K562 (cell line): Measurements from ENCODE around the gene MFAP1. TPM values are rescaled to one million over a fixed set of nuclear protein-coding genes. Genes with fewer than 3 reads are reported as not detected.

Source experiments
- EP300 ChIP-seq: IDR thresholded peaks from 2 replicates; pipeline ENCODE4 v1.6.1; 2012; ENCODE audit warnings: low read length, improper control_type of control experiment
- EWSR1 ChIP-seq: fragments of 450-650 bp; IDR thresholded peaks from 2 replicates; pipeline ENCODE4 v1.6.1; 2018; ENCODE audit warnings: borderline replicate concordance, mild to moderate bottlenecking, low read depth, moderate library complexity; ENCODE audit not compliant: partially characterized antibody
- KLF6 ChIP-seq: fragments of 250-450 bp; sonication (Bioruptor Pico); IDR thresholded peaks from 2 replicates; pipeline ENCODE4 v1.4.0; 2020; ENCODE audit warnings: mild to moderate bottlenecking, moderate library complexity, borderline replicate concordance
- MCM2 ChIP-seq: fragments of 450-650 bp; IDR thresholded peaks from 2 replicates; pipeline ENCODE4 v1.6.1; 2017; ENCODE audit warnings: low read depth, mild to moderate bottlenecking
- MCM5 ChIP-seq: fragments of 450-650 bp; IDR thresholded peaks from 2 replicates; pipeline ENCODE4 v1.6.1; 2016; ENCODE audit warnings: low read depth
- NFIC ChIP-seq: fragments of 450-650 bp; IDR thresholded peaks from 2 replicates; pipeline ENCODE4 v1.6.1; 2017; ENCODE audit warnings: mild to moderate bottlenecking, inconsistent platforms
- NFXL1 ChIP-seq: fragments of 450-650 bp; formaldehyde crosslinking; IDR thresholded peaks from 2 replicates; pipeline ENCODE4 v1.4.0; 2021; ENCODE audit warnings: mild to moderate bottlenecking
- SMAD3 ChIP-seq: fragments of 450-650 bp; formaldehyde crosslinking; conservative IDR thresholded peaks from 2 replicates; pipeline ENCODE4 v1.4.0; 2020; ENCODE audit warnings: mild to moderate bottlenecking
- SP2 ChIP-seq: IDR thresholded peaks from 2 replicates; pipeline ENCODE4 v1.6.1; 2011; ENCODE audit warnings: mild to moderate bottlenecking, low read depth, low read length, moderate library complexity; ENCODE audit not compliant: poor library complexity, severe bottlenecking; ENCODE audit errors: extremely low read depth
- TAF9B ChIP-seq: fragments of 450-650 bp; IDR thresholded peaks from 2 replicates; pipeline ENCODE4 v1.6.1; 2018; ENCODE audit warnings: mild to moderate bottlenecking; ENCODE audit not compliant: partially characterized antibody
- ZBED1 ChIP-seq: IDR thresholded peaks from 2 replicates; pipeline ENCODE4 v1.6.1; 2014
- ZNF24 ChIP-seq: fragments of 450-650 bp; IDR thresholded peaks from 2 replicates; pipeline ENCODE4 v1.6.1; 2016
- ZNF507 ChIP-seq: conservative IDR thresholded peaks from 2 replicates; pipeline ENCODE4 v1.6.1; 2017; ENCODE audit warnings: missing genetic modification characterization, missing compliant biosample characterization
- ZNF695 ChIP-seq: fragments of 450-650 bp; formaldehyde crosslinking; IDR thresholded peaks from 2 replicates; pipeline ENCODE4 v1.4.0; 2020; ENCODE audit warnings: mild to moderate bottlenecking, moderate library complexity
- ZNF785 ChIP-seq: fragments of 250-450 bp; sonication (Bioruptor Pico); IDR thresholded peaks from 2 replicates; pipeline ENCODE4 v1.4.0; 2020; ENCODE audit warnings: mild to moderate bottlenecking
- polyA plus RNA-seq, 8 experiments: library from polyadenylated mRNA; depleted of rRNA in 4 of 8; stranded (reverse) in 5 of 8; unstranded in 3 of 8; fragments of >200 nt; fragmentation: Nextera tagmentation in 2 of 8; fragmentation: Illumina TruSeq in 1 of 8; extraction: Ambion mirVana in 2 of 8; extraction: Trizol in 1 of 8; gene quantifications; 2 replicates each; pipeline versions ENCODE4 v1.2.1 to v1.2.3, GENCODE V29; 2011 to 2014; ENCODE audit warnings: inconsistent platforms in 1 of 8, missing spikeins in 1 of 8
- total RNA-seq, 7 experiments: library from RNA; depleted of rRNA in 6 of 7; stranded (reverse); fragments of >200 nt in 6 of 7; fragmentation: Illumina TruSeq in 2 of 7; extraction: Trizol in 2 of 7; gene quantifications; 2 replicates each; pipeline versions ENCODE4 v1.2.1 to v1.2.3, GENCODE V29; 2011 to 2021; ENCODE audit warnings: low replicate concordance in 1 of 7
- TF ChIP-seq, protein P1 (sequence below): fragments of 250-450 bp; sonication (Bioruptor Pico); IDR thresholded peaks from 2 replicates; pipeline ENCODE4 v1.5.0; 2021; ENCODE audit warnings: mild to moderate bottlenecking, moderate library complexity
- TF ChIP-seq, protein P2 (sequence below): fragments of 250-450 bp; sonication (Bioruptor Pico); IDR thresholded peaks from 2 replicates; pipeline ENCODE4 v1.8.0; 2021; ENCODE audit warnings: mild to moderate bottlenecking, moderate library complexity
- TF ChIP-seq, protein P3 (sequence below): fragments of 250-450 bp; sonication (Bioruptor Pico); IDR thresholded peaks from 2 replicates; pipeline ENCODE4 v1.8.0; 2022; ENCODE audit warnings: moderate library complexity, mild to moderate bottlenecking, inconsistent platforms
- TF ChIP-seq, protein P4 (sequence below), 2 experiments: fragments of 450-650 bp; IDR thresholded peaks; 2 replicates each; pipeline ENCODE4 v1.6.1; 2016
- TF ChIP-seq, protein P5 (sequence below): fragments of 450-650 bp; IDR thresholded peaks from 2 replicates; pipeline ENCODE4 v1.6.1; 2016

MFAP1 gene
- total and polyA plus RNA-seq, 9 of the 15 experiments (the other 6 are each of a cell fraction or from before 2014, with no cell fraction given) = 34.9 to 64.1 (median 48.2) TPM

DNA sequence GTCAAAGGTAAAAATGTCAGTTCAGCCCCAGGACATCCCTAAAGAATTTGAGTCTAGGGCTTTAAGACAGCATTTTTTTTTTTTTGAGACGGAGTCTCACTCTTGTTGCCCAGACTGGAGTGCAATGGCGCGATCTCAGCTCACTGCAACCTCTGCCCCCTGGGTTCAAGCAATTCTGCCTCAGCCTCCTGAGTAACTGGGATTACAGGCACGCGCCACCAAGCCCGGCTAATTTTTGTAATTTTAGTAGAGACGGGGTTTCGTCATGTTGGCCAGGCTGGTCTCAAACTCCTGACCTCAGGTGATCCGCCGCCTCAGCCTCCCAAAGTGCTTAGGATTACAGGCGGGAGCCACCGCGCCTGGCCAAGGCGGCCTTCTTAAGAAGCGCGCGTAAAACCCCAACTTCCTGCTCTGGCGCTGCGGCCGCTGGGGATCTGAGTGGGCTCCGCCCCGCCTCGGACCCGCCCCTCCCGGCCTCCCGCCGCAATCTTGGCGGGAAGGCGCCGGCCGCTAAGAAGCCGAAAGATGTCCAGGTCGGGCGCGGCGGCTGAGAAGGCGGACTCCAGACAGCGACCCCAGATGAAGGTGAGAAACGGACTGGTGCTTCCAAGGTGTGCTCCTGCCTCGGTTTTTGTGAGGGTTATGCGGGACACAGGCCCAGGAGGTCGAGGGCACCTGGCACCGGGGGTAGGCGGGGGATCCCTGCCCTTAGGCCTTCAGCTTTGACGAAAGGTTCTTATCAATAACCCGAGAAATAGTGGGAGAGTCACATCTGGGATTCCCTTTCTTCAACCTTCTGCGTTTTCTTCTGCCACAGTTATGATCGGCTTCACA lies 2.2 kb upstream of the MFAP1 start, which contains the start of gene WDR76 (continued):
- TF ChIP-seq, protein P1, sequence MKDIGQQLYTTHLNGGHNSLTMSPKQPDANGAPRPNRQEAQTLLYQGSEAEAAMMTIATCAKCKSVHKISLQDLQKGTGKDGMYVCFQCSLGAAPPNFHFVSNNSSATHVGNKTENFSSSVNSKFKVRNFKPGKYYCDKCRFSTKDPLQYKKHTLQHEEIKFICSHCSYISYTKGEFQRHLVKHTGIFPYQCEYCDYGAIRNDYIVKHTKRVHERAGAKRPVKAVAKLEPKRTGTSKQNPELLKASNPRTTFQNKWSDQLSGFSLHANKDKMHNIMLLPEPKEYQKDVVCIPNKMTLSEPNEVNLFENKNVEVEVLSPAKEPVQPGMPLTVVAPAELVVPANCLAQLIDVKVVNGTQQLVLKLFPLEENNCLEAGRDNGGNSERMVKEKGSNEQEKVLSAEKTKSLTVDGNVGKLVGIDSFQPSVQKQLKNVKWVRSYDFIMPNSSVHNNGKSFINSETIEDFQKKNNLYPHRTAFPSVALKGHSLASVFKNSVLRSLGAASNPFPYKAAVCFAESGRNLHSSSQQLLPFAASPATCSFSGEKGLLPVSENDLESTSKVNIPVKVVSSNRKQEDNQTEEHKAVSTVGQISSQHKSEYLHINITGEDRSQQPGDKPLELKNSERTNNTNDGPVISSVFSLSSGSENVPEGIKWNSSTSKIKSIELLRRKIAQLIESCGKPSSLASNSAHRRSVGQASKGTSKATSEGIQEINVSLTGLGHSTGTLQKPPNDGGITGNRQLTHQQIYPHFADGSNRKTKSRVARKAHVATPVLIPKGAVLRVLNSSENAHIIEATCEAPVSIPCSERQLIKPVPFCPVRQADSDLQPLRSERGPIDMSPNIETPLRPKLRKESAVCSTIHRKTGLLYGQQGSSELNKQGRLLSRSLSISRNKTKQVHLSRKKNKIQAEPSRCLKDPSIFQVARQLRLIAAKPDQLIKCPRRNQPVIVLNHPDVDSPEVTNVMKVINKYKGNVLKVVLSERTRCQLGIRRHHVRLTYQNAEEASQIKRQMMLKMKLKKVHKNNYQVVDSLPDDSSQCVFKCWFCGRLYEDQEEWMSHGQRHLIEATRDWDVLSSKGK (CRISPR knock-in tag) = no peak
- TF ChIP-seq ZNF785 (CRISPR knock-in tag) = no peak
- 0 out of 2 replicates have a peak, but pooled peaks have one; percentile 44 for TF ChIP-seq KLF6 (CRISPR knock-in tag)
- TF ChIP-seq, protein P2, sequence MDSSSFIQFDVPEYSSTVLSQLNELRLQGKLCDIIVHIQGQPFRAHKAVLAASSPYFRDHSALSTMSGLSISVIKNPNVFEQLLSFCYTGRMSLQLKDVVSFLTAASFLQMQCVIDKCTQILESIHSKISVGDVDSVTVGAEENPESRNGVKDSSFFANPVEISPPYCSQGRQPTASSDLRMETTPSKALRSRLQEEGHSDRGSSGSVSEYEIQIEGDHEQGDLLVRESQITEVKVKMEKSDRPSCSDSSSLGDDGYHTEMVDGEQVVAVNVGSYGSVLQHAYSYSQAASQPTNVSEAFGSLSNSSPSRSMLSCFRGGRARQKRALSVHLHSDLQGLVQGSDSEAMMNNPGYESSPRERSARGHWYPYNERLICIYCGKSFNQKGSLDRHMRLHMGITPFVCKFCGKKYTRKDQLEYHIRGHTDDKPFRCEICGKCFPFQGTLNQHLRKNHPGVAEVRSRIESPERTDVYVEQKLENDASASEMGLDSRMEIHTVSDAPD (CRISPR knock-in tag) = no peak
- TF ChIP-seq MCM2 = no peak
- TF ChIP-seq SMAD3 = no peak
- TF ChIP-seq, protein P3, sequence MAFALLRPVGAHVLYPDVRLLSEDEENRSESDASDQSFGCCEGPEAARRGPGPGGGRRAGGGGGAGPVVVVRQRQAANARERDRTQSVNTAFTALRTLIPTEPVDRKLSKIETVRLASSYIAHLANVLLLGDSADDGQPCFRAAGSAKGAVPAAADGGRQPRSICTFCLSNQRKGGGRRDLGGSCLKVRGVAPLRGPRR (CRISPR knock-in tag) = no peak
- TF ChIP-seq ZNF695 (CRISPR knock-in tag) = no peak
- no peak for TF ChIP-seq ZNF507
- no peak for TF ChIP-seq EWSR1
- TF ChIP-seq, protein P4, sequence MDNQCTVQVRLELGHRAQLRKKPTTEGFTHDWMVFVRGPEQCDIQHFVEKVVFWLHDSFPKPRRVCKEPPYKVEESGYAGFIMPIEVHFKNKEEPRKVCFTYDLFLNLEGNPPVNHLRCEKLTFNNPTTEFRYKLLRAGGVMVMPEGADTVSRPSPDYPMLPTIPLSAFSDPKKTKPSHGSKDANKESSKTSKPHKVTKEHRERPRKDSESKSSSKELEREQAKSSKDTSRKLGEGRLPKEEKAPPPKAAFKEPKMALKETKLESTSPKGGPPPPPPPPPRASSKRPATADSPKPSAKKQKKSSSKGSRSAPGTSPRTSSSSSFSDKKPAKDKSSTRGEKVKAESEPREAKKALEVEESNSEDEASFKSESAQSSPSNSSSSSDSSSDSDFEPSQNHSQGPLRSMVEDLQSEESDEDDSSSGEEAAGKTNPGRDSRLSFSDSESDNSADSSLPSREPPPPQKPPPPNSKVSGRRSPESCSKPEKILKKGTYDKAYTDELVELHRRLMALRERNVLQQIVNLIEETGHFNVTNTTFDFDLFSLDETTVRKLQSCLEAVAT (IDR thresholded peaks at IDR 0.05) = 0 out of 4 replicates have a peak, but pooled peaks of 1 of the 2 experiments have one; percentile 46
- TF ChIP-seq, protein P5, sequence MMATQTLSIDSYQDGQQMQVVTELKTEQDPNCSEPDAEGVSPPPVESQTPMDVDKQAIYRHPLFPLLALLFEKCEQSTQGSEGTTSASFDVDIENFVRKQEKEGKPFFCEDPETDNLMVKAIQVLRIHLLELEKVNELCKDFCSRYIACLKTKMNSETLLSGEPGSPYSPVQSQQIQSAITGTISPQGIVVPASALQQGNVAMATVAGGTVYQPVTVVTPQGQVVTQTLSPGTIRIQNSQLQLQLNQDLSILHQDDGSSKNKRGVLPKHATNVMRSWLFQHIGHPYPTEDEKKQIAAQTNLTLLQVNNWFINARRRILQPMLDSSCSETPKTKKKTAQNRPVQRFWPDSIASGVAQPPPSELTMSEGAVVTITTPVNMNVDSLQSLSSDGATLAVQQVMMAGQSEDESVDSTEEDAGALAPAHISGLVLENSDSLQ = no peak
- peak; percentile 52 for TF ChIP-seq TAF9B
- TF ChIP-seq NFXL1 = no peak
- peak; percentile 12; the same call in 1 of the 2 replicates for TF ChIP-seq EP300
- no peak for TF ChIP-seq MCM5
- peak; percentile 54; the same call in 1 of the 2 replicates for TF ChIP-seq ZNF24
- no peak for TF ChIP-seq SP2
- no peak for TF ChIP-seq ZBED1
- peak; percentile 45; the same call in 1 of the 2 replicates for TF ChIP-seq NFIC
